Ishikawa (cell line): Measurements from ENCODE around the gene SIGLEC1.

ENCODE experiments used
- CEBPB ChIP-seq: IDR thresholded peaks from 2 replicates; pipeline ENCODE4 v1.6.1; 2012
- CREB1 ChIP-seq: IDR thresholded peaks from 2 replicates; pipeline ENCODE4 v1.6.1; 2012; ENCODE audit warnings: low read depth
- EGR1 ChIP-seq: IDR thresholded peaks from 2 replicates; pipeline ENCODE4 v1.6.1; 2012
- EP300 ChIP-seq: IDR thresholded peaks from 2 replicates; pipeline ENCODE4 v1.6.1; 2012; ENCODE audit warnings: borderline replicate concordance
- FOXM1 ChIP-seq: IDR thresholded peaks from 2 replicates; pipeline ENCODE4 v1.6.1; 2012; ENCODE audit warnings: low read depth, borderline replicate concordance
- MAX ChIP-seq: IDR thresholded peaks from 2 replicates; pipeline ENCODE4 v1.6.1; 2012
- NFIC ChIP-seq: IDR thresholded peaks from 2 replicates; pipeline ENCODE4 v1.6.1; 2012
- RAD21 ChIP-seq: IDR thresholded peaks from 2 replicates; pipeline ENCODE4 v1.6.1; 2012; ENCODE audit warnings: low read depth
- REST ChIP-seq: IDR thresholded peaks from 2 replicates; pipeline ENCODE4 v1.6.1; 2012; ENCODE audit warnings: low read depth, mild to moderate bottlenecking
- TAF1 ChIP-seq: IDR thresholded peaks from 2 replicates; pipeline ENCODE4 v1.6.1; 2012; ENCODE audit warnings: low read depth, mild to moderate bottlenecking
- TCF12 ChIP-seq: IDR thresholded peaks from 2 replicates; pipeline ENCODE4 v1.6.1; 2012; ENCODE audit warnings: low read depth
- TEAD4 ChIP-seq: IDR thresholded peaks from 2 replicates; pipeline ENCODE4 v1.6.1; 2012
- USF1 ChIP-seq: IDR thresholded peaks from 2 replicates; pipeline ENCODE4 v1.6.1; 2012
- YY1 ChIP-seq: IDR thresholded peaks from 2 replicates; pipeline ENCODE4 v1.6.1; 2012; ENCODE audit warnings: low read depth
- ZBTB7A ChIP-seq: IDR thresholded peaks from 2 replicates; pipeline ENCODE4 v1.6.1; 2012; ENCODE audit warnings: low read depth

The SIGLEC1 gene

GRCh38 chr20:3680701-3681351 is 31.6 kb downstream of the SIGLEC1 start:
- TF ChIP-seq EGR1 = no peak
- no peak for TF ChIP-seq EP300
- TF ChIP-seq FOXM1 = no peak
- no peak for TF ChIP-seq TEAD4
- no peak for TF ChIP-seq USF1
- no peak for TF ChIP-seq CEBPB
- no peak for TF ChIP-seq MAX
- TF ChIP-seq YY1 = no peak
- no peak for TF ChIP-seq NFIC
- TF ChIP-seq REST = no peak
- no peak for TF ChIP-seq TAF1
- TF ChIP-seq ZBTB7A = no peak
- TF ChIP-seq CREB1 = no peak
- no peak for TF ChIP-seq RAD21
- no peak for TF ChIP-seq TCF12

GRCh38 chr20:3679749-3680700 is 32.4 kb downstream of the SIGLEC1 start:
- TF ChIP-seq YY1 = no peak
- TF ChIP-seq MAX = no peak
- TF ChIP-seq EGR1 = no peak
- TF ChIP-seq FOXM1 = no peak
- TF ChIP-seq RAD21 = no peak
- TF ChIP-seq TEAD4 = no peak
- no peak for TF ChIP-seq CREB1
- no peak for TF ChIP-seq CEBPB
- TF ChIP-seq EP300 = no peak
- no peak for TF ChIP-seq USF1
- no peak for TF ChIP-seq ZBTB7A
- no peak for TF ChIP-seq TCF12
- no peak for TF ChIP-seq NFIC

- TF ChIP-seq FOXM1 (no peak), EP300 (no peak), ZBTB7A (no peak), TEAD4 (no peak), REST (no peak), YY1 (no peak), TAF1 (no peak), TCF12 (no peak), CEBPB (no peak), USF1 (no peak), NFIC (no peak), CREB1 (no peak)
Measured at GRCh38 chr20:3678856-3679720, 33.3 kb downstream of the SIGLEC1 start.

- no peak for TF ChIP-seq TCF12
- no peak for TF ChIP-seq EP300
- no peak for TF ChIP-seq ZBTB7A
- no peak for TF ChIP-seq CREB1
- TF ChIP-seq TAF1 = no peak
- no peak for TF ChIP-seq CEBPB
- TF ChIP-seq TEAD4 = no peak
- TF ChIP-seq USF1 = no peak
- no peak for TF ChIP-seq RAD21
- no peak for TF ChIP-seq YY1
- no peak for TF ChIP-seq REST
- TF ChIP-seq NFIC = no peak
- TF ChIP-seq FOXM1 = no peak
- no peak for TF ChIP-seq EGR1
Measured at GRCh38 chr20:3678198-3678597, 34.2 kb downstream of the SIGLEC1 start.
